Lung (tissue), 12 donors: ENCODE results near the gene TSPAN18. TPM values are rescaled to one million over a fixed set of nuclear protein-coding genes. Genes with fewer than 3 reads are reported as not detected.

Source experiments
- ATAC-seq: fragments of 200-7000 bp; cut with Tn5 transposase; one replicate; pipeline ENCODE4 v1.9.1; 2020; ENCODE audit warnings: moderate number of reproducible peaks; ENCODE audit not compliant: insufficient read depth, low FRiP score
- DNase-seq, 3 donors: peaks; one replicate each; pipeline ENCODE4 v3.0.0-alpha.2; 2013 to 2017
- H3K27ac ChIP-seq, 2 donors: one replicate each; pipeline ENCODE4 v1.5.1; 2013; ENCODE audit warnings: mild to moderate bottlenecking in 2 of 2, moderate library complexity in 2 of 2, control low read depth in 1 of 2, inconsistent platforms in 1 of 2, low read depth in 1 of 2, low read length in 1 of 2
- H3K27me3 ChIP-seq, 3 donors: one replicate each; pipeline ENCODE4 v1.5.1; 2013; ENCODE audit warnings: low read length in 2 of 3; ENCODE audit not compliant: control insufficient read depth in 3 of 3, insufficient read depth in 3 of 3
- H3K36me3 ChIP-seq, 4 donors: one replicate each; pipeline ENCODE4 v1.5.1; 2013; ENCODE audit warnings: low read length in 4 of 4, mild to moderate bottlenecking in 1 of 4, moderate library complexity in 1 of 4; ENCODE audit not compliant: control insufficient read depth in 4 of 4, insufficient read depth in 4 of 4
- H3K4me1 ChIP-seq, 5 donors: one replicate each; pipeline ENCODE4 v1.5.1; 2013; ENCODE audit warnings: low read length in 5 of 5, mild to moderate bottlenecking in 2 of 5, moderate library complexity in 1 of 5; ENCODE audit not compliant: control insufficient read depth in 5 of 5, insufficient read depth in 5 of 5
- H3K4me3 ChIP-seq: one replicate; pipeline ENCODE4 v1.5.1; 2013; ENCODE audit warnings: mild to moderate bottlenecking, control low read depth, moderate library complexity
- H3K9ac ChIP-seq, 2 donors: one replicate each; pipeline ENCODE4 v1.5.1; 2013; ENCODE audit warnings: low read length in 2 of 2, control low read depth in 1 of 2; ENCODE audit not compliant: insufficient read depth in 1 of 2
- H3K9me3 ChIP-seq, 4 donors: one replicate each; pipeline ENCODE4 v1.5.1; 2013; ENCODE audit warnings: low read length in 3 of 4, mild to moderate bottlenecking in 1 of 4, moderate library complexity in 1 of 4; ENCODE audit not compliant: control insufficient read depth in 4 of 4, insufficient read depth in 3 of 4
- CTCF ChIP-seq: IDR thresholded peaks from 2 replicates; pipeline ENCODE4 v1.5.1; 2012; ENCODE audit warnings: mild to moderate bottlenecking; ENCODE audit errors: control extremely low read depth, extremely low read depth
- WGBS, 2 donors: extraction: QIAGEN DNeasy Blood & Tissue Kit; methylation state at CpG; one replicate each; pipeline ENCODE4 v1.1.7; 2013; 5-methylcytosine and 5-hydroxymethylcytosine counted together
- polyA plus RNA-seq, 2 donors: library from polyadenylated mRNA; stranded (reverse); fragments of 200-250 nt; gene quantifications; one replicate each; pipeline ENCODE4 v1.2.1, GENCODE V29; 2013
- total RNA-seq, 2 donors: library from RNA; depleted of rRNA in 1 of 2; stranded (reverse); fragments of >200 nt in 1 of 2; gene quantifications; one replicate each; pipeline ENCODE4 v1.2.1, GENCODE V29; 2014 to 2021
- donor health status: control.
- donor health status: control.
- donor health status: Bipolar disorder and iron deficiency.
- donor health status: healthy.
- donor health status: DM: yes; HTN: yes; CAD: no.

The TSPAN18 gene
- total and polyA plus RNA-seq, 4 donors = 8.3 to 40.7 (median 21.4) TPM

DNA sequence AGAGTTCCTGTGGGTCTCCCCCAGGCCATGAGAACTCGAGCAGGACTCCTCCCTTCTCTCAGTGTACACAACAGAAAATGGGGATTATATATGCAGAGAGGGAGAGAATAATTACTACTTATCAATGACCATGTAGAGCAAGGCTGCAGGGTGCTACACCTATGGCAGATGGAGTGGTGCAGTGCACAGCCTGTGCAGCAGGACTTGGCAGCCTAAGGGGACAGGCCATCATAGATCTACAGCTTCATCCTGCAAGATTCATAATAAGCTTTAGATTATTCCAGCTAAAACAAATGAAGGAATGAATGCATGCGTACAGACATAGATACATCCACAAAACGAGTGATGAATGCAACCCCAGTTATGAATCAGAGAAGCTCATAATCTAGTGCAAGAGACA is 232.3 kb downstream of the TSPAN18 start:
- WGBS, 2 donors = 92 to 95% methylated on average over 3 of the region's 3 CpGs
- Histone ChIP-seq H3K27me3 (no peaks in the 10 kb centered on the region), H3K27ac (no peak overlapping the region), H3K9ac (no peak overlapping the region), H3K36me3 (no peaks in the 10 kb centered on the region), H3K9me3 (no peaks in the 10 kb centered on the region), H3K4me3 (no peak overlapping the region), H3K4me1 (peaks cover 0 to 18% (median 16%) of the 10 kb centered on the region in 5 donors)
- DNase-seq (no peak), ATAC-seq (no peak)
- no peak for TF ChIP-seq CTCF

GRCh38 chr11:44960200-44960845 is 233.6 kb downstream of the TSPAN18 start:
- Histone ChIP-seq H3K27ac (no peak overlapping the region), H3K27me3 (no peaks in the 10 kb centered on the region), H3K36me3 (no peaks in the 10 kb centered on the region), H3K9me3 (no peaks in the 10 kb centered on the region), H3K4me3 (no peak overlapping the region), H3K9ac (no peak overlapping the region), H3K4me1 (peaks cover 0 to 16% (median 5%) of the 10 kb centered on the region in 5 donors)
- 53 to 58% methylated on average over 7 of the region's 7 CpGs for WGBS, 2 donors
- TF ChIP-seq CTCF = no peak
- ATAC-seq (no peak), DNase-seq (no peak)

DNA sequence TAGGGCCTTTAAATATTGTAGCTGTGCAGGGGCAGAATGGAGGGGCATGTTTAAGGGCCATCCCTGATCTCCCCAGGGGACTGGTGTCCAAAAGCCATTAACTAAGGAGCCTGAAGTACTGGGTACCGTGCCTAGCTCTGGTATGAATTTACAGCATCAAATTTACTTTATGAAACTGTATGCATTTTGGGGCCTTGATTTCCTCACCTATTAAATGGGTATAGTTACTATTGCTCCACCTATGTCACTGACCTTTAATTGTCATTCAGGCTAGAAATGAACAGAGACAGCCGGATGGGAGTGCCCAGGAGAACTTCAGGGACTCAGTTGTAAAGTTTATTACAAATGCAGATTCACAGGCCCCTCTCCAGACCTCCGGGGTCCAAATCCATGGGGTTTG is 235.7 kb downstream of the TSPAN18 start:
- no peaks in the 10 kb centered on the region for H3K9me3 ChIP-seq
- H3K4me1 ChIP-seq = peaks cover 0 to 13% (median 0%) of the 10 kb centered on the region in 5 donors
- no peak for ATAC-seq
- no peak overlapping the region for H3K9ac ChIP-seq
- no peak for DNase-seq
- no peaks in the 10 kb centered on the region for H3K27me3 ChIP-seq
- no peak for TF ChIP-seq CTCF
- no peak overlapping the region for H3K4me3 ChIP-seq
- no peak overlapping the region for H3K27ac ChIP-seq
- WGBS, 2 donors = 92 to 99% methylated on average over 3 of the region's 3 CpGs
- no peaks in the 10 kb centered on the region for H3K36me3 ChIP-seq

GRCh38 chr11:44963136-44963535 is 236.4 kb downstream of the TSPAN18 start:
- H3K27me3 ChIP-seq = no peaks in the 10 kb centered on the region
- WGBS, 2 donors = 78 to 89% methylated on average over 5 to 7 of the region's 7 CpGs
- peak overlapping the region in 1 of 2 donors; percentile 13 for H3K27ac ChIP-seq
- no peaks in the 10 kb centered on the region for H3K9me3 ChIP-seq
- no peaks in the 10 kb centered on the region for H3K36me3 ChIP-seq
- DNase-seq (no peak), ATAC-seq (no peak)
- no peak overlapping the region for H3K4me3 ChIP-seq
- TF ChIP-seq CTCF = no peak
- no peak overlapping the region for H3K9ac ChIP-seq
- H3K4me1 ChIP-seq = peaks cover 0 to 15% (median 0%) of the 10 kb centered on the region in 5 donors
